Measurements from ENCODE around the gene SOCS7. TPM values are rescaled to one million over a fixed set of nuclear protein-coding genes. Genes with fewer than 3 reads are reported as not detected.
"Not testable (repeated sequence)": the region's sequence is repeated elsewhere in the genome, so short reads cannot be mapped to it uniquely, and the experiment has no call there.

SOCS7 gene
- total RNA-seq, 1 donor from 2014 or later, result 11.9 TPM

- ATAC-seq, result no peak
Observed at GRCh38 chr17:38421171-38421841, 69.7 kb downstream of the SOCS7 start.

- ATAC-seq, result no peak
Observed at GRCh38 chr17:38421871-38422827, 70.5 kb downstream of the SOCS7 start.

- ATAC-seq, result no peak
Observed at GRCh38 chr17:38424297-38424972, 72.8 kb downstream of the SOCS7 start.

- no peak for ATAC-seq
Observed at GRCh38 chr17:38425031-38425430, 73.4 kb downstream of the SOCS7 start.

- no peak for ATAC-seq
Observed at GRCh38 chr17:38425744-38426143, 74.1 kb downstream of the SOCS7 start.

GRCh38 chr17:38426441-38426840 is 74.8 kb downstream of the SOCS7 start:
- ATAC-seq, result no peak

GRCh38 chr17:38427160-38427949 is 75.7 kb downstream of the SOCS7 start:
- no peak for ATAC-seq

- ATAC-seq, result peak; percentile 24
Observed at GRCh38 chr17:38428112-38428642, 76.5 kb downstream of the SOCS7 start, which contains the start of gene ARHGAP23. Gene ARHGAP23, plus strand, starts transcription at chr17:38428464. Its CDS starts 22 bp downstream, at chr17:38428486.

- peak; percentile 43 for ATAC-seq
Observed at GRCh38 chr17:38428643-38429371, 77.2 kb downstream of the SOCS7 start.

GRCh38 chr17:38429476-38430100 is 77.9 kb downstream of the SOCS7 start:
- ATAC-seq, result no peak

- ATAC-seq, result no peak
Observed at GRCh38 chr17:38430316-38430715, 78.7 kb downstream of the SOCS7 start.

GRCh38 chr17:38430822-38431221 is 79.2 kb downstream of the SOCS7 start:
- ATAC-seq, result no peak

- ATAC-seq, result no peak
Observed at GRCh38 chr17:38431346-38432145, 79.9 kb downstream of the SOCS7 start.

GRCh38 chr17:38434178-38434665 is 82.6 kb downstream of the SOCS7 start:
- ATAC-seq, result no peak

GRCh38 chr17:38435795-38436194 is 84.2 kb downstream of the SOCS7 start:
- ATAC-seq, result no peak

GRCh38 chr17:38436386-38436785 is 84.7 kb downstream of the SOCS7 start:
- ATAC-seq, result no peak

- ATAC-seq, result not testable (repeated sequence)
Observed at GRCh38 chr17:38437313-38437712, 85.7 kb downstream of the SOCS7 start.

- ATAC-seq, result no peak
Observed at GRCh38 chr17:38439436-38439835, 87.8 kb downstream of the SOCS7 start.

- ATAC-seq, result no peak
Observed at GRCh38 chr17:38440614-38441397, 89.2 kb downstream of the SOCS7 start.
